Measurements from ENCODE around the gene TBC1D8.

The TBC1D8 gene

GRCh38 chr2:101106453-101107181 lies 44.6 kb downstream of the TBC1D8 start:
- Histone ChIP-seq H3K27ac (no peak overlapping the region), H3K36me3 (replicated peaks) (no peaks in the 10 kb centered on the region), H3K4me3 (ENCODE audit: low read depth, low read length) (no peak overlapping the region), H3K27me3 (replicated peaks) (no peaks in the 10 kb centered on the region)
- in situ Hi-C loops (cut with HindIII; ENCODE audit: low pct_ligation_motif_present, low sequenced_read_pairs), result no loop called here
- TF ChIP-seq, protein P1, sequence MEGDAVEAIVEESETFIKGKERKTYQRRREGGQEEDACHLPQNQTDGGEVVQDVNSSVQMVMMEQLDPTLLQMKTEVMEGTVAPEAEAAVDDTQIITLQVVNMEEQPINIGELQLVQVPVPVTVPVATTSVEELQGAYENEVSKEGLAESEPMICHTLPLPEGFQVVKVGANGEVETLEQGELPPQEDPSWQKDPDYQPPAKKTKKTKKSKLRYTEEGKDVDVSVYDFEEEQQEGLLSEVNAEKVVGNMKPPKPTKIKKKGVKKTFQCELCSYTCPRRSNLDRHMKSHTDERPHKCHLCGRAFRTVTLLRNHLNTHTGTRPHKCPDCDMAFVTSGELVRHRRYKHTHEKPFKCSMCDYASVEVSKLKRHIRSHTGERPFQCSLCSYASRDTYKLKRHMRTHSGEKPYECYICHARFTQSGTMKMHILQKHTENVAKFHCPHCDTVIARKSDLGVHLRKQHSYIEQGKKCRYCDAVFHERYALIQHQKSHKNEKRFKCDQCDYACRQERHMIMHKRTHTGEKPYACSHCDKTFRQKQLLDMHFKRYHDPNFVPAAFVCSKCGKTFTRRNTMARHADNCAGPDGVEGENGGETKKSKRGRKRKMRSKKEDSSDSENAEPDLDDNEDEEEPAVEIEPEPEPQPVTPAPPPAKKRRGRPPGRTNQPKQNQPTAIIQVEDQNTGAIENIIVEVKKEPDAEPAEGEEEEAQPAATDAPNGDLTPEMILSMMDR (IDR thresholded peaks at IDR 0.05; ENCODE audit: low read depth, low read length, missing control alignments), result no peak
- no peak for DNase-seq

DNA sequence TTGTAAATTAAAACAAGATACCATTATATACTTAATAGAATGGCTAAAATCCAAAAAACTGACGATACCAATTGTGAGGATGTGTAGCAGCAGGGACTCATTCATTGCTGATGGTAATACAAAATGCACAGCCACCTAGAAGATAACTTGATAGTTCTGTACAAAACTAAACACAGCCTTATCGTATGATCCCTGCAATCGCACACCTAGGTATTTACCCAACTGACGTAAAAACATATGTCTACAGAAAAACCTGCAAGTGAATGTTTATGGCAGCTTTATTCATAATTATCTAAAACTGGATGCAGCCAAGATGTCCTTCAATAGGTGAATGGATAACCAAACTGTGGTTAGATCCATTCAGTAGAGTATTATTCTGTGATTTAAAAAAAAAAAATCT lies 45.5 kb downstream of the TBC1D8 start:
- no peaks in the 10 kb centered on the region for H3K36me3 ChIP-seq (replicated peaks)
- no peaks in the 10 kb centered on the region for H3K27me3 ChIP-seq (replicated peaks)
- no peak overlapping the region for H3K27ac ChIP-seq
- no peak overlapping the region for H3K4me3 ChIP-seq (ENCODE audit: low read depth, low read length)
- DNase-seq, result no peak
- TF ChIP-seq, protein P1 (IDR thresholded peaks at IDR 0.05; ENCODE audit: low read depth, low read length, missing control alignments), result no peak
- in situ Hi-C loops (cut with HindIII; ENCODE audit: low pct_ligation_motif_present, low sequenced_read_pairs), result no loop called here

GRCh38 chr2:101097638-101098037 lies 53.5 kb downstream of the TBC1D8 start:
- in situ Hi-C loops (cut with HindIII; ENCODE audit: low pct_ligation_motif_present, low sequenced_read_pairs), result no loop called here
- no peaks in the 10 kb centered on the region for H3K36me3 ChIP-seq (replicated peaks)
- H3K27ac ChIP-seq, result no peak overlapping the region
- no peaks in the 10 kb centered on the region for H3K27me3 ChIP-seq (replicated peaks)
- no peak overlapping the region for H3K4me3 ChIP-seq (ENCODE audit: low read depth, low read length)
- DNase-seq, result no peak
- TF ChIP-seq, protein P1 (IDR thresholded peaks at IDR 0.05; ENCODE audit: low read depth, low read length, missing control alignments), result no peak

- in situ Hi-C loops (cut with HindIII; ENCODE audit: low pct_ligation_motif_present, low sequenced_read_pairs), result no loop called here
- TF ChIP-seq, protein P1 (IDR thresholded peaks at IDR 0.05; ENCODE audit: low read depth, low read length, missing control alignments), result no peak
- Histone ChIP-seq H3K36me3 (replicated peaks) (no peaks in the 10 kb centered on the region), H3K27ac (no peak overlapping the region), H3K27me3 (replicated peaks) (no peaks in the 10 kb centered on the region), H3K4me3 (ENCODE audit: low read depth, low read length) (no peak overlapping the region)
- no peak for DNase-seq
These were observed 54.5 kb downstream of the TBC1D8 start for GRCh38 chr2:101096619-101097142.

DNA sequence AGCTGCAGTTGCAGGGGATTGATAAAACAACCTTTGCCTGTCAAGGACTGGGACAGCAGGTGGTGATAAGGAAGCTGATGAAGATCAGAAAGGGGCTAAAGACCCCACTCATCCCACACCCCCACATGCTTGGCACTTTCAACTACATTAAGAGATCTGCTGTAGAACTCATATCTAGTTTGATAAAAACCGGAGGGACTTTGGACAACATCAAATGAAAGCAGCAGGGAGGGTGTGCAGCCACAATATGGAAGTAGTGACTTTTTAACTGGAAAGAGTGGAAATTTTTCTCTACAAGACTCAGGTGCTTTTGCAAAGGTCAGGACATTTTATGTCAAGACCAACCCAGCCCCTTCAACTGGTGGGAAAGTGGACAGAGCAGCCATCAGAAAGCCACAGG lies 56.8 kb downstream of the TBC1D8 start:
- no peak overlapping the region for H3K27ac ChIP-seq
- DNase-seq, result no peak
- H3K27me3 ChIP-seq (replicated peaks), result no peaks in the 10 kb centered on the region
- no peaks in the 10 kb centered on the region for H3K36me3 ChIP-seq (replicated peaks)
- in situ Hi-C loops (cut with HindIII; ENCODE audit: low pct_ligation_motif_present, low sequenced_read_pairs), result no loop called here
- TF ChIP-seq, protein P1 (IDR thresholded peaks at IDR 0.05; ENCODE audit: low read depth, low read length, missing control alignments), result no peak
- H3K4me3 ChIP-seq (ENCODE audit: low read depth, low read length), result no peak overlapping the region
